ENCODE data around the gene USP17L26. TPM values are rescaled to one million over a fixed set of nuclear protein-coding genes. Genes with fewer than 3 reads are reported as not detected.

The USP17L26 gene
- total RNA-seq, 1 experiment from 2014 or later, result not detected

GRCh38 chr4:9384126-9384525 lies 49.7 kb downstream of the USP17L26 start:
- Histone ChIP-seq H3K9ac (ENCODE audit: low read length) (no peak overlapping the region), H3K27ac (ENCODE audit: low read depth, low read length) (no peak overlapping the region), H3K9me3 (ENCODE audit: control insufficient read depth in 1 of 2, insufficient read depth in 1 of 2, low read depth in 1 of 2, low read length in 2 of 2) (no peaks in the 10 kb centered on the region), H3K36me3 (ENCODE audit: control insufficient read depth in 1 of 2, insufficient read depth in 2 of 2, low read length in 2 of 2) (no peaks in the 10 kb centered on the region), H3K4me3 (replicated peaks in 1 of 2; ENCODE audit: low read depth in 1 of 2, low read length in 2 of 2) (no peak overlapping the region), H3K4me2 (ENCODE audit: low read length) (no peak overlapping the region), H3K9me2 (ENCODE audit: insufficient read depth) (no peaks in the 10 kb centered on the region), H2AFZ (ENCODE audit: low read depth, low read length, poor library complexity, severe bottlenecking) (no peak overlapping the region), H3K4me1 (ENCODE audit: control insufficient read depth in 1 of 2, insufficient read depth in 2 of 2, low read length in 2 of 2) (peaks cover 0 to 3% of the 10 kb centered on the region in 2 experiments; a peak in 1 of 4 replicates), H4K20me1 (ENCODE audit: insufficient read depth) (no peaks in the 10 kb centered on the region), H3K79me2 (ENCODE audit: insufficient read depth, low read length) (no peaks in the 10 kb centered on the region), H3K27me3 (ENCODE audit: insufficient read depth, low read length) (no peaks in the 10 kb centered on the region)
- CTCF ChIA-PET, result no interaction called here
- intact Hi-C loops (cut with micrococcal nuclease), result no loop called here
- BruUV-seq (replicated peaks), result no TSS peak
- DNase-seq (ENCODE audit: low read depth, low spot score), result no peak
- no peak for ATAC-seq
- TF ChIP-seq ZBTB33 (IDR thresholded peaks at IDR 0.05; ENCODE audit: extremely low read depth, insufficient replicate concordance, low read length), result no peak
- RAD21 ChIA-PET (ENCODE audit: low non-redundant PET in 1 of 2, low total read pairs in 2 of 2, uncharacterized antibody in 2 of 2, unreplicated experiment in 2 of 2), result no interaction called here
- POLR2A ChIA-PET, result no interaction called here

Other genes with a start within 250 kb of the USP17L26 start
- not detected for gene FAM90A26, start 164.2 kb upstream of the USP17L26 start, total RNA-seq (2021; ENCODE audit: unreplicated experiment)
- gene USP17L10, start 124.0 kb upstream of the USP17L26 start, total RNA-seq (2021; ENCODE audit: unreplicated experiment), result not detected
- 0.15 TPM for gene USP17L11, start 119.3 kb upstream of the USP17L26 start, total RNA-seq (2021; ENCODE audit: unreplicated experiment)
- gene USP17L12, start 114.5 kb upstream of the USP17L26 start, total RNA-seq (2021; ENCODE audit: unreplicated experiment), result not detected
- not detected for gene USP17L13, start 109.8 kb upstream of the USP17L26 start, total RNA-seq (2021; ENCODE audit: unreplicated experiment)
- gene USP17L15, start 100.3 kb upstream of the USP17L26 start, total RNA-seq (2021; ENCODE audit: unreplicated experiment), result not detected
- gene USP17L17, start 90.8 kb upstream of the USP17L26 start, total RNA-seq (2021; ENCODE audit: unreplicated experiment), result not detected
- not detected for gene USP17L18, start 86.0 kb upstream of the USP17L26 start, total RNA-seq (2021; ENCODE audit: unreplicated experiment)
- not detected for gene USP17L19, start 81.3 kb upstream of the USP17L26 start, total RNA-seq (2021; ENCODE audit: unreplicated experiment)
- gene USP17L20, start 76.5 kb upstream of the USP17L26 start, total RNA-seq (2021; ENCODE audit: unreplicated experiment), result 0.15 TPM
- gene USP17L21, start 71.8 kb upstream of the USP17L26 start, total RNA-seq (2021; ENCODE audit: unreplicated experiment), result not detected
- not detected for gene USP17L22, start 67.0 kb upstream of the USP17L26 start, total RNA-seq (2021; ENCODE audit: unreplicated experiment)
- not detected for gene USP17L24, start 9.5 kb upstream of the USP17L26 start, total RNA-seq (2021; ENCODE audit: unreplicated experiment)
- gene USP17L25, start 4.7 kb upstream of the USP17L26 start, total RNA-seq (2021; ENCODE audit: unreplicated experiment), result not detected
- gene USP17L5, start 4.7 kb downstream of the USP17L26 start, total RNA-seq (2021; ENCODE audit: unreplicated experiment), result not detected
- gene USP17L27, start 9.5 kb downstream of the USP17L26 start, total RNA-seq (2021; ENCODE audit: unreplicated experiment), result not detected
- not detected for gene USP17L28, start 14.2 kb downstream of the USP17L26 start, total RNA-seq (2021; ENCODE audit: unreplicated experiment)
- not detected for gene USP17L29, start 19.0 kb downstream of the USP17L26 start, total RNA-seq (2021; ENCODE audit: unreplicated experiment)
- not detected for gene USP17L30, start 28.5 kb downstream of the USP17L26 start, total RNA-seq (2021; ENCODE audit: unreplicated experiment)
- gene DEFB131A, start 109.8 kb downstream of the USP17L26 start, total RNA-seq (2021; ENCODE audit: unreplicated experiment), result not detected